Middle frontal gyrus (tissue), 1 donor: ENCODE results near the gene COL1A1.

Experiments
- DNase-seq: peaks from one replicate; pipeline ENCODE4 v3.0.0-alpha.2; 2015; ENCODE audit warnings: low spot score; ENCODE audit errors: extremely low spot score

Gene COL1A1

DNA sequence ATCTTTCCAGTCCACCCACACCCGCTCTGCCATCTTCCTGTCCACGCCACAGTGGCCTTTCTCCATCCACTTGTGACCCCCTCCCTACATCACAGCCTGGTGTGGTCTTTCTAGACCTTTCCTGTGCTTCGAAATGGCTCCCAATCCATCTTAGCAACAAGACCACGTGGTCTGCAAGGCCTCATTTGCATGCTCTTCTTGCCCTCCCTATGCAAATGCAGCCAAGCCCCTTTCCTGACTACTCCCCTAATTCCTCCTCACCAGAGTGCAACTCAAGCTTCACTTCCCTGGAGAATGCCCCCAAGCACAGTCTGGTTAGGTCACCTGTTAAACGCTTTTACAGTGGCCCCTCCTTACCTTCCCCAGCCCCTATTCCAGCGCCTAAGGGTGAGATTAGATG is 57.1 kb downstream of the COL1A1 start:
- no peak for DNase-seq

- DNase-seq: no peak
Measured at GRCh38 chr17:50143461-50144176, 57.8 kb downstream of the COL1A1 start.

DNA sequence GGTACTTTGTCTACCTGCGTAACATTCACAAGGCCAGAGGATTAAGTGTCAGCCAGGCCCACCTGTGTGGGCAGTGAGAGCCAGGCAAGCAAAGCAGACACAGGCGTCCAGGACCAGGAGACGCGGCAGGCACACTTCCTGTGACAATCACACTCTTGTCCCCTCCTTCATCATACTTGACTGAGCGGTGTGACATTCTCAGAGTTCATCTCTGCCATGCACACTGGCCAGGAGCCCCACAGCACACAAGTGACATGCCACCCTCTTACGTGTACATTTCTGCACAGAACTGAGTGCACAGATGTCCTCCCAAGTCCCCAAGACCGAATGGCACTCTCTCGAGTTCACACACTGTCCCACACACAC is 59.7 kb downstream of the COL1A1 start:
- no peak for DNase-seq

DNA sequence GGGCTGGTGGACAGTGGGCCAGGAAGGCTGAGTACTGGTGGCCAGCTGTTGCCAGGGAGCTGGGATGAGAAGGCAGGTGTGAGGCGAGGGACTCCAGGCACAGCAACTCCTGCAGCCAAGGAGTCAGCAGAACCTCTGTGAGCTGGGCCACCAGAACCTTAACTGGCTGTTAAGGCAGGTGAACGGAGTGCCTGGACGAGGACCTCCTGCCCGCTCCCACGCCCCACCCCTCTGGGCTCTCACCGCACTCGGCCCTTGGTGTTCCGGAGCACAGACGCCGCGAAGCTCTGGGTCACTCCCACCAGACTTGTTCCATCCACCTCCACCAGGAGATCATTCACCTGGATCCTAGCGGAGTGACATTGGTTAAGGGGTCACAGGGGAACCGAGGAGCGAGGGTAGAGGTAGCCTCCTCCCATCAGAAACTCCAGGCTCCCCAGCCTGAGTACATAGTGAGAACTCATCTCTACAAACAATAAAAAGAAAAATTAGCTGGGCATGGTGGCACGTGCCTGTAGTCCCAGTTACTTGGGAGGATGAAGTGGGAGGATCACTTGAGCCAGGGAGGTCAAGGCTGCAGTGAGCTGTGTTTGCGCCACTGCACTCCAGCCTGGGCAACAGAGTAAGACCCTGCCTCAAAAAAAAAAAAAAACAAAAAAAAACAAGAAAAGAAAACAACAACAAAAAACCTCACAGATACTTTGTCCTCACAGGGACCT is 60.2 kb downstream of the COL1A1 start:
- no peak for DNase-seq

DNA sequence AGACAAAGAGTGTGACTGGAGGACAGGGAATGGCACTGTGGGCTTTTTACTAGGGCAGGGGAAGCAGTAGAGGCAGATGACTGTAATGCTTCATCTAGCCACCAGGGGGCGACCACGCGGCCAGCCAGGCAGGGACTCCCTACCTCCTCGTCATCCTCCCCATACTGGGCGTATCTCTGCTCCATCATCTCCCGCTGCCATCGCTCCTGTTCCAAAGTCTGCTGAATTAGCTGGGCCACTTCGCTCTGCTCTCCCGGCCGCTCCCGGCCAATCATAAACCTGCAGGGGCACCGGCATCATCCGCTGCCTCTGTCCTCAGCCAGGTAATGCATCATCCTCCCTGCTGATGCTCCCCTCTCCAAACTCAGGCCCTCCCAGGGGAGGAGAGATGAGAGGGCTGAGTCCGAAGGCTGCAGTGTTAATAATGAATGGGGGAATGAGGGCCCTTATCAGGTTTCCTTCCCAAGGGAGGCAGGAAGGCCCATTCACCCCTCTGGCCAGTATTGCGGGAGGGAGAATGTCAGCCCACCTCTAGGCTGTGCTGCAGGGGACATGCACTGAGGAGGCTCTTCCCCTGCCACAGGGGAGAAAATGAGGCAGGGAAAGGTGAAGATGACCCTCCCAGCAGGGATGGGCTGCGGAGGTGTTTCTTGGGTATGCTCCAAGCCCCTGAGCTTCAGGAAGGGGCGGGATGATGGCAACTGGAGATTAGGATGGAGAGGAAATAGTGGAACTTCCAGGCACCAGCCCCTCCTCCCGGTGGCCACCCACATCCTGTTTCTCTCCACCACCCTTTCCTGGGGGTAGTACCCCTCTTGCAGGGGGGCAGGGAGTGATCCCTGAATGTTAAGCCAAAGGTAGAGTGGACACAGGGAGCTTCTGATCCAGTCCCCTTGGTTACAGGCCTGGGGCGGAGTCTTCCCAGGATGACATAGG is 61.2 kb downstream of the COL1A1 start:
- DNase-seq: no peak

- no peak for DNase-seq
Measured at GRCh38 chr17:50139185-50139783, 62.1 kb downstream of the COL1A1 start.

DNA sequence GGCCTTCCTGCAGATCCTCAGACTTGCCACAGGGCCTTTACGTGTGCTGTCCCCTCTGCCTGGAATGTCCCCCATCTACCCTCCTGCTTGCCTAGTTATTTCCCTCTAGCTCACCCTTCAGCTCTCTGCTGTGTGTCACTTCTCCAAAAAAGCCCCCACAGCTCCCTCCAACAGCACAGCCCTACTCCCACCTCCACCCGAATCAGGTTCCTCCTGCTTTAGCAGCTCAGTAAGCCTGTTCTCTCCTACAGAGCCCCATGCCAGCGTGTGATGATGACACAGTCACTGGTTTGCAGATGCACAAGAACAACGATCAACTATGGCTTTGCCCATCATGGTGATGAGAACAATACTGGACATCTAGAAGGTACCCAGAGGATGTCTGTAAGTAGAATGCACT is 64.4 kb downstream of the COL1A1 start:
- no peak for DNase-seq

DNA sequence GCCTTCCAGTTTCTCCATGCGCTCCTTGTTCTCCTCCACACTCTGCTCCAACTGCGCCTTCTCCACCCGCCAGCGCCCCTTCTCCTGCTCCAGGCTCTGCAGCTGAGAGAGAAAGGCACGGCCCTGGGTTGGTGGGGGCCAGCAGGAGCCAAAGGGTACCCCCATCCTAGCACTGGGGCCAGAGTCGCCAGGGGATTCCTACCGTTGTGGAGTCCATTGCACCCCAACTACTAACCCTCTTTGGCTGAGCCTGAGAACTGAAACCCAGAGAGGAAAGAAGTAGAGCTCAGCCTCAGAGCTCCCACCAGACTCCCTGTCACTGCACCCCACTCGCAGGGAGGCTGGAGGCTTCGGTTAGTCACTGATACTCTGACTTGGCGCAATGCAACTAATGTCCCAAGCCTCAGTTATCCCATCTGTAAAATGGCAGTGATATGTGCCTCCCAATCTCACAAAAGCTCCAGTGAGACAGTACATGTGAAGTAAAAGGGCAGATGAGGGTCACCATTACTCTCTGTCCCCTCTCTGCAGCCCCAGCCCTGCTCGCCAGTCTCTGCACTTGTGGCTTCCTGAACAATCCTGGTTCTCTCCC is 65.2 kb downstream of the COL1A1 start:
- DNase-seq: no peak

DNA sequence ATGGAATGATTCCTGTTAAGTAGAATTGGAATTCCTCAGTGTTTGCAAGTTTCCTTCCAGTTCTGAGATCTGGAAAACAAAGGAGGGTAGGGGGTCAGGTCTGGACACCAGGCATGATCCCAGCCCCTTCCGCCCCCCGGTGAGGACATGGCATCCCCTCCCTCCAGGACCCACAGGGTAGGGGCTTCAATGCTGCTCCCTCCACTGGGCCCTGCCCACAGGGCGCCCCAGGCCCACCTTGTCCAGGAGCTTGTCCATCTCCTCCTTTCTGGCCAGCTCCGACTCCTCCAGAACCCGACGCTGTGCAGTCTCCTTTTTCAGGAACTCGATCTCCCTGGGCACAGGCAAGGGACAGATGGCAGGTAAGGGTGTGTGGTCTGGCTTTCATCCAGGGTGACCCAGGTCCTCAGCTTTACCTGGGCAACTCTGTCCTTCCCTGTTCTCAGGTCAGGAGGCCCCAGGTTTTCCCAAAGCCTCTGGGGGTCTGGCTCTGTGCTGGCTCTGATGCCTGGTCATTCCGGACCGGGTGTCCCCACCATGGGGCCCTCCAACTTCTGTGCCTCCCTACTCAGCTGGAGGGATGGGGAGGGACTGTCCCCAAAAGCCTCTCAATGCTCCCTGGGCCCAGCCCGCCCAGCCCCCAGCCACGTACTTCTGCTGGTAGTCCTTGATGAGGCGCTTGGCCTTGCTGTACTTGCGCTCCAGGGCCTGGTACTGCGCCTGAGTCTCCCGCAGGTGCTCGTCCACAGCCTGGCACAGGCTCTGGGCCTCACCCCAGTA is 65.9 kb downstream of the COL1A1 start:
- no peak for DNase-seq

GRCh38 chr17:50134206-50135110 is 67.0 kb downstream of the COL1A1 start:
- DNase-seq: no peak

DNA sequence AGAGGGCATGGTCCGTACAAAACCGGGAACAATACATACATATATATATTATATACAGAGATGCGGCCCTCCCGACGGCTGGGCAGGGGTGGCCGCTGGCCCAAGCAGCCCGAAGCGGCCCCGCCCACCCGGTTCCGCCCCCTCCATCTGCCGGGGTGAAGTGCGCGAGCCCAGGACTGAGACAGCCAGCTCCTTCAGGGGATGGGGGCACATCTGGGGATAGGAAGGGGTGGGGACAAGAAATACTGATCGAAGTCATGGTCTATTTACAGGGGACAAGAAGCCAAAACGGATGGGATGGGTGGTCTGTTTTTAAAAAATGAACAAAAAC is 67.7 kb downstream of the COL1A1 start:
- DNase-seq: no peak
